AG09309 (cell line): ENCODE measurements around the gene PDLIM5.

Experiments
- DNase-seq: peaks from one replicate; pipeline ENCODE4 v3.0.0-alpha.2; 2010; ENCODE audit warnings: low read depth
- H3K4me3 ChIP-seq: 2 replicates; pipeline ENCODE4 v1.5.1; 2011; ENCODE audit warnings: mild to moderate bottlenecking, low read depth, low read length, moderate library complexity; ENCODE audit not compliant: control insufficient read depth
- TF ChIP-seq, protein P1 (sequence below): IDR thresholded peaks from 2 replicates; pipeline ENCODE4 v1.5.1; 2011; ENCODE audit warnings: mild to moderate bottlenecking, low read depth, low read length, inconsistent platforms; ENCODE audit not compliant: insufficient read depth, control insufficient read depth; ENCODE audit errors: missing control alignments

The PDLIM5 gene

DNA sequence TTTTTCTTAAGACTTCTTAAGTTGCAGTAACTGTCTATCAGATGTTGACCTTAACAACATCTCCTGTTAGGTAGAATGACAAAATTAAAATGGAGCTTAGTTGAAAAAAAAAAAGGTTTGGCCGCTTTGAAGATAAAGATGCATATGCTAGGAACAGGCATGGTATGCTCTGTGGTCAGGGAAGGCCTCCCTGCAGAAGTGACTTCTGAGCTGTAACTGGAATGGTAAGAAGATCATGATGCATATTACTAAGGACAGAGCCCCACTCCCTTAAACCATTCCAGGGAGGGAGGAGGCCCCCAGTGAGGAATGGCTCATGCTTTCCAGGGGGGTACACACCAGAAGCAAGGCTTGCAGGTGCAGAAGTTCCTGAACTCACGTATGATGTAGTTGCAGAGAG is 43.7 kb downstream of the PDLIM5 start:
- no peak for DNase-seq
- no peak overlapping the region for H3K4me3 ChIP-seq
- TF ChIP-seq, protein P1, sequence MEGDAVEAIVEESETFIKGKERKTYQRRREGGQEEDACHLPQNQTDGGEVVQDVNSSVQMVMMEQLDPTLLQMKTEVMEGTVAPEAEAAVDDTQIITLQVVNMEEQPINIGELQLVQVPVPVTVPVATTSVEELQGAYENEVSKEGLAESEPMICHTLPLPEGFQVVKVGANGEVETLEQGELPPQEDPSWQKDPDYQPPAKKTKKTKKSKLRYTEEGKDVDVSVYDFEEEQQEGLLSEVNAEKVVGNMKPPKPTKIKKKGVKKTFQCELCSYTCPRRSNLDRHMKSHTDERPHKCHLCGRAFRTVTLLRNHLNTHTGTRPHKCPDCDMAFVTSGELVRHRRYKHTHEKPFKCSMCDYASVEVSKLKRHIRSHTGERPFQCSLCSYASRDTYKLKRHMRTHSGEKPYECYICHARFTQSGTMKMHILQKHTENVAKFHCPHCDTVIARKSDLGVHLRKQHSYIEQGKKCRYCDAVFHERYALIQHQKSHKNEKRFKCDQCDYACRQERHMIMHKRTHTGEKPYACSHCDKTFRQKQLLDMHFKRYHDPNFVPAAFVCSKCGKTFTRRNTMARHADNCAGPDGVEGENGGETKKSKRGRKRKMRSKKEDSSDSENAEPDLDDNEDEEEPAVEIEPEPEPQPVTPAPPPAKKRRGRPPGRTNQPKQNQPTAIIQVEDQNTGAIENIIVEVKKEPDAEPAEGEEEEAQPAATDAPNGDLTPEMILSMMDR: no peak

DNA sequence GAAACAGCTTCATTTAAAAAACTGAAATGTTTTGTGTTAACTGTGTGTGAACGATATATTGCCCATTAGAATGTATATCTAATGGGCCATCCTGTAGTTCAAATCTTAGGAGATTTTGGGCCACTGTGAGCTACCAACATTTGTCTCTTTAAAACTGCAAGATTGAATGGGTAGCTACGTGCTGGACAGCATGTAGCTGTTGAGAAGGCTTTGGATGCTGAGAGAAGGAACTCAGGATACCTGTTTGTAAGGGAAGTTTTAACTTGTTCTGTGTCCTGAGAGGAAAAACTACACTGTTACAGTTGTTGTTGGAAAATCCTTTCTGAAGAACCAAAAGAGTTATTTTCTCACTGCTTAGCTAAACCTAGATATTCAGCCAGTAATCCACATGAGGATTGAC is 45.9 kb downstream of the PDLIM5 start:
- no peak overlapping the region for H3K4me3 ChIP-seq
- DNase-seq: no peak
- TF ChIP-seq, protein P1: no peak

DNA sequence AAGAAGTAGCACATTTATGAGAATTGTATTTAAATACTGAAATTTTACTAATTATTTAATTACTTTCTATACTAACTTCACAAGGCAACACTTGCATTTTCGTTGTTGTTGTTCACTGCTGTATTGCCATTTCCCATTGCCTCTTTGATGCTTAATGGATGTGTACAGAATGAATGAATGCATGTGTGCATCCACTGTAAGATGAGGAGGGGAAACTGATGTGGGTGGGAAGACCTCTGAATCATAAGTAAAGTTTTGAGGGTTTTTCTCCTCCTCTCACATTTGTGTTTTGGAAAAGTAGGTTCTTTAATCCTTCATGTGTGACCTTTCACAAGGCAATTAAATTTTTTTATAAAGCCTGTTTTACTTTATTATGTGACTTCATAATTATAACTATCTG is 46.8 kb downstream of the PDLIM5 start:
- DNase-seq: no peak
- H3K4me3 ChIP-seq: no peak overlapping the region
- TF ChIP-seq, protein P1: no peak

DNA sequence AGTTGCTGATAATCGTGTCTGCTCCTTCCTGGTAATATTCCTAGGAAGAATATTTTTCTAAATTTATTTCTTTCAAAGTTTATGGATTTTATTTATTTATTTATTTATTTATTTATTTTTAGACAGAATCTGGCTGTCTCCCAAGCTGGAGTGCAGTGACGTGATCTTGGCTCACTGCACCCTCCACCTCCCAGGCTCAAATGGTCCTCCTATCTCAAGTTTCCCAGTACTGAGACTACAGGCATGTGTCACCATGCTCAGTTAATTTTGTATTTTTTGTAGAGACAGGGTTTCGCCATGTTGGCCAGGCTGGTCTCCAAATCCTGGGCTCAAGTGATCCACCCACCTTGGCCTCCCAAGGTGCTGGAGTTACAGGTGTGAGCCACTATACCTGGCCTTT is 48.9 kb downstream of the PDLIM5 start:
- DNase-seq: no peak
- TF ChIP-seq, protein P1: no peak
- H3K4me3 ChIP-seq: no peak overlapping the region

DNA sequence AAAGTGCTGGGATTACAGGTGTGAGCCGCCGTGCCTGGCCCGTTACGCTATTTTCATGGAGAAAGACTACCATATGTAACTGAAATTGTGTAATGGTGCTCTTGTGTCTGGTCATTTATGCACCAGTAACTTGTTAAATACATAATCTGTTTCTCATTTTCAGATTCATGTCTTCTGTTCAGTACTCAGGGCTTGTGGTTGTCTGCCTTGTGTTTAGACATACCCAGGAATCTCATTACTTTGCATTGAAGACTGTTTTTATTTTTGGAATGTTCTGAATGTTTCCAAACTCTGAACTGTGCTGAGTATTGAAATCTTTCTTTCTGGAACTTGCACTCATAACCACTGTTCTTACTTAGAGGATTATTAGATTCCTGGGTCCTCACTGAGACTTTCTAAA is 52.8 kb downstream of the PDLIM5 start:
- no peak overlapping the region for H3K4me3 ChIP-seq
- TF ChIP-seq, protein P1: no peak
- peak; percentile 83 for DNase-seq

DNA sequence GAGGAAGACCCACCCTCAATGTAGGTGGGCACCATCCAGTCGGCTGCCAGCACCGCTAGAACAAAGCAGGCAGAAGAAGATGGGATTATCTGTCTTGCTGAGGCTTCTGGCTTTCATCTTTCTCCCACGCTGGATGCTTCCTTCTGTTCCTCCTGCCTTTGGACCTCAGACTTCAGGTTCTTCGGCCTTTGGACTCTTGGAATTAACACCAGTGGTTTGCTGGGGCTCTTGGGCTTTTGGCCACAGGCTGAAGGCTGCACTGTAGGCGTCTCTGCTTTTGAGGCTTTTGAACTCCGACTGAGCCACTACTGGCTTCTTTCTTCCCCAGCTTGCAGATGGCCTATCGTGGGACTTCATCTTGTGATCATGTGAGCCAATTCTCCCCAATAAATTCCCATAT is 55.1 kb downstream of the PDLIM5 start:
- TF ChIP-seq, protein P1: no peak
- no peak for DNase-seq
- H3K4me3 ChIP-seq: no peak overlapping the region

DNA sequence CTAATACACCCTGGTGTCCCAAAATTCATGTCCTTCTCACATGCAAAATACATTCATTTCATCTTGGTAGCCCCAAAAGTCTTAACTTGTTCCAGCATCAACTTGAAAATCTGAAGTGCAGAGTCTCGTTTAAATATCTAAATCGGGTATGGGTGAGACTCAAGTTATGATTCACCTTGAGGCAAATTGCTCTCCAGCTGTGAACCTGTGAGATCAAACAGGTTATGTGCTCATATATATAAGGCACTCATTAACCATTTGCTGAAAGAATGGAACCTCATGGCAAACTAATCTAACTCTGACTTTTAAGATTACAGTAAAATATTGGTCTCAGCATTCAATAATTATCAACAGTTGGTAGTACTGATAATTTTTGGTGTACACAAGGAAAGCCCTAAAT is 55.5 kb downstream of the PDLIM5 start:
- no peak for DNase-seq
- TF ChIP-seq, protein P1: no peak
- H3K4me3 ChIP-seq: no peak overlapping the region
